Transverse colon (tissue), 4 donors: ENCODE data around the gene N4BP2L2. TPM values are rescaled to one million over a fixed set of nuclear protein-coding genes. Genes with fewer than 3 reads are reported as not detected.

Experiments
- DNase-seq: peaks from one replicate; pipeline ENCODE4 v3.0.0-alpha.2; 2019
- H3K27ac ChIP-seq, 4 donors: fragments of 200-600 bp; sonication (generic); 2 replicates each; pipeline ENCODE4 v1.5.1; 2016 to 2018; ENCODE audit warnings: inconsistent platforms in 4 of 4
- H3K27me3 ChIP-seq: fragments of 200-600 bp; sonication (generic); 2 replicates; pipeline ENCODE4 v1.5.1; 2017; ENCODE audit warnings: inconsistent platforms
- H3K36me3 ChIP-seq, 4 donors: fragments of 200-600 bp; sonication (generic); 2 replicates each; pipeline ENCODE4 v1.5.1; 2017 to 2019; ENCODE audit warnings: inconsistent platforms in 4 of 4
- H3K4me1 ChIP-seq, 4 donors: fragments of 200-600 bp; sonication (generic); 2 replicates each; pipeline ENCODE4 v1.5.1; 2017 to 2020; ENCODE audit warnings: inconsistent platforms in 4 of 4
- H3K4me3 ChIP-seq, 4 donors: fragments of 200-600 bp; sonication (generic); 1 replicate in 1 of 4; 2 replicates in 3 of 4; pipeline versions ENCODE4 v1.5.1 to v1.6.1; 2017 to 2019; ENCODE audit warnings: inconsistent platforms in 4 of 4
- H3K9me3 ChIP-seq, 2 donors: fragments of 200-600 bp; sonication (generic); 2 replicates each; pipeline ENCODE4 v1.5.1; 2017 to 2019; ENCODE audit warnings: inconsistent platforms in 2 of 2
- CTCF ChIP-seq, 5 experiments: fragments of 200-600 bp in 3 of 5; fragments of 450-650 bp in 2 of 5; sonication (generic) in 3 of 5; IDR thresholded peaks; 1 replicate in 2 of 5; 2 replicates in 3 of 5; pipeline ENCODE4 v1.5.1; 2016 to 2017; ENCODE audit warnings: antibody characterized with exemption in 5 of 5, inconsistent platforms in 3 of 5, mild to moderate bottlenecking in 2 of 5, moderate library complexity in 1 of 5
- EP300 ChIP-seq: sonication (generic); formaldehyde crosslinking; IDR thresholded peaks from one replicate; pipeline ENCODE4 v1.6.1; 2017; ENCODE audit warnings: antibody characterized with exemption, low read depth
- POLR2A ChIP-seq: fragments of 450-650 bp; IDR thresholded peaks from one replicate; pipeline ENCODE4 v1.6.1; 2016; ENCODE audit warnings: antibody characterized with exemption, mild to moderate bottlenecking, moderate library complexity
- POLR2AphosphoS5 ChIP-seq, 3 donors: sonication (generic); formaldehyde crosslinking; IDR thresholded peaks; one replicate each; pipeline ENCODE4 v1.6.1; 2016; ENCODE audit warnings: antibody characterized with exemption in 3 of 3
- WGBS, 2 donors: methylation state at CpG; one replicate each; pipeline ENCODE4 v1.1.5; 2018; ENCODE audit warnings: low coverage in 1 of 2; 5-methylcytosine and 5-hydroxymethylcytosine counted together
- in situ Hi-C, 4 donors: fragments of 200-750 bp; cut with MboI; loops; one replicate each; pipeline versions ENCODE4 v1.15.0 to v1.15.1; 2017; ENCODE audit warnings: low sequenced_read_pairs in 3 of 4, low pct_ligation_motif_present in 1 of 4, low pct_unique_long_range_greater_than_20kb in 1 of 4
- intact Hi-C: fragments of 100-400 bp; cut with DNase I; formaldehyde crosslinking; loops from one replicate; pipeline ENCODE4 v1.15.1; 2023; ENCODE audit warnings: low total_unique reads
- total RNA-seq, 4 donors: library from RNA; depleted of rRNA; stranded (reverse); fragments of >200 nt; gene quantifications; one replicate each; pipeline ENCODE4 v1.1.0, GENCODE V29; 2016

N4BP2L2 gene
- total RNA-seq, 4 donors from 2014 or later, result 64.0 to 231 (median 123) TPM

DNA sequence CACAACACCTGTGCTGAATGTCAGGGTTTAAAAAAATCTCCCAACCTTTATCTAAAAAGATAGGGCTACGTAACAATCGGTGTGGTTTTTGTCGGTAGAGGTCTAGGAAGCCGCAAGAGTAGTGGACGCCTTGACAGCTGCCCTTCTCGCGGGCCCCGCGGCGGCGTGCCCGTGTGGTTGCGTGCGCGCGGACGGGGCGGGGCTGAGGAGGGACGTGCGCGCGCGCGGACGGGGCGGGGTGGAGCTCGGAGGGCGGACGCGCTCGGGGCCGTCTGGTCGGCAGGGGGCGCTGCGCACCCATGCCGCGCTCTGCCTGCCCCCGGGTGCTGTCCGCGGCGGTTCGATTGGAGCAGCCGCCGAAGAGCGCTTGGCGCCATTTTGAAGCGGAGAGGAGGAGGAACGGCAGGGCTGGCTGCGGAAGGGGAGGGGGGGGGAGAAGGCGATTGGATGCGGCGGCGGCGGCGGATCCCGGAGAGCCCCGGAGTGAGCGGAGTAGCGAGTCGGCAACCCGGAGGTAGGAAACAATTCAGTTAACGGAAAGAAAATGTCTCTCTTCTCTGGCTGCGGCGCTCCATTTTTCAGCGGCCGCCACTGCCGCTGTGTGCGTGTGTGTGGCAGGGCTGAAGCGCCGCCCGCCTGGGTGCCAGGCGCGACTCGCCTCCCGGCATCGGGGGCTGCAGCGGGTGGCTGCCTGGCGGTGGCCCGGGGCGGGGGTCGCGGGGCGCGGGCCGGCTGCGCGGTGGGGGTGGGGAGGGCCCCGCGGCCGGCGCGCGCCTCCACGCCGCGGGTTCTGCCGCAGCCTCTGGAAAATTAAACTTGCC is 47.7 kb upstream of the N4BP2L2 start, which contains the start of gene PDS5B:
TSS of gene PDS5B (plus strand) at position 373 of the 821 bp plus-strand sequence. CDS start 62,321 bp downstream, outside the sequence.
- in situ Hi-C loops, result loop anchor here (10.0 to 25.0 kb wide), 5 partner anchors 49 to 1126 kb away; partner anchors contain the start of gene KL (in 1 of the 4)
- 0 to 2% methylated on average over 13 to 78 of the region's 97 CpGs for whole genome bisulfite sequencing, 2 donors
- Histone ChIP-seq H3K27me3 (no peaks in the 10 kb centered on the region), H3K4me3 (peak within 1 kb of the TSS; percentile 74 to 88 (median 80)), H3K36me3 (no peaks in the 10 kb centered on the region), H3K27ac (peak within 1 kb of the TSS; percentile 96 to 98 (median 97)), H3K9me3 (no peaks in the 10 kb centered on the region), H3K4me1 (peaks cover 0 to 36% (median 23%) of the 10 kb centered on the region in 4 donors)
- TF ChIP-seq EP300, result no peak
- peak; percentile 41 to 75 (median 58) for TF ChIP-seq POLR2AphosphoS5 (IDR thresholded peaks at IDR 0.05)
- peak; percentile 68 to 90 (median 85) for TF ChIP-seq CTCF (IDR thresholded peaks at IDR 0.05)
- TF ChIP-seq POLR2A, result peak; percentile 66
- intact Hi-C loops, result loop anchor here (2.0 to 10.0 kb wide), 3 partner anchors 55 to 1136 kb away; no protein-coding TSS in a partner anchor
- peak; percentile 95 for DNase-seq

DNA sequence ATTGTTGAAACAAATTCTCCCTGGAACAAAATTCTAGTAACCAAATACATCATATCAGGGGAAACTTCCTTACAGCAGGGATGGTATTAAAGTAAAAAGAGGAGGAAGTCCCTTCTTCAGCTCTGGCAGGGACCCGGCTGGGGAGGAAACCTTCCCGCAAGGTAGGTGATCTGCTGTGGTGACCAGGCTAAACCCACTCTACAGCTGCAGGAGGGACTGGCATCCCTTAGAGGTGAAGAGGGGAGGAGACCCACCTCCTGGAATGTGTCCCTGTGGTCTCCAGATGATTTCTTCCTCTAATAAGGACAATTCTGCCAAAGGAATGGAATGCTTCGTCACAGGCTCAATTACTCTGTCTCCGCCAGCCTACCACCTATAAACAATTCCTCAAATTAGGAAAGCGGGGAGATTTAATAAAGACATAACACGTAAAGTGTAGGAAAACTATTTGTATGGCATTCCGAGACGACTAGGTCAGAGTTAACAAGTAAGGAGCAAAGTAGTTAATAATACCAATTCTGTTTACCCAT is 47.0 kb upstream of the N4BP2L2 start:
- peaks cover 0 to 35% (median 23%) of the 10 kb centered on the region in 4 donors for H3K4me1 ChIP-seq
- TF ChIP-seq CTCF (IDR thresholded peaks at IDR 0.05), result no peak
- no peak for TF ChIP-seq POLR2A
- no peak for TF ChIP-seq POLR2AphosphoS5 (IDR thresholded peaks at IDR 0.05)
- no peak for TF ChIP-seq EP300
- in situ Hi-C loops (loop anchor here (10.0 to 25.0 kb wide), 5 partner anchors 49 to 1127 kb away; partner anchors contain the start of gene KL (in 1 of the 4)), intact Hi-C loops (loop anchor here (2.0 to 10.0 kb wide), 3 partner anchors 55 to 1137 kb away; no protein-coding TSS in a partner anchor)
- H3K36me3 ChIP-seq, result no peaks in the 10 kb centered on the region
- 0 to 17% methylated on average over 7 to 8 of the region's 8 CpGs for WGBS, 2 donors
- no peaks in the 10 kb centered on the region for H3K27me3 ChIP-seq
- peak overlapping the region; percentile 25 to 84 (median 56) for H3K4me3 ChIP-seq
- no peak for DNase-seq
- no peaks in the 10 kb centered on the region for H3K9me3 ChIP-seq
- peak overlapping the region; percentile 96 to 98 (median 97) for H3K27ac ChIP-seq

DNA sequence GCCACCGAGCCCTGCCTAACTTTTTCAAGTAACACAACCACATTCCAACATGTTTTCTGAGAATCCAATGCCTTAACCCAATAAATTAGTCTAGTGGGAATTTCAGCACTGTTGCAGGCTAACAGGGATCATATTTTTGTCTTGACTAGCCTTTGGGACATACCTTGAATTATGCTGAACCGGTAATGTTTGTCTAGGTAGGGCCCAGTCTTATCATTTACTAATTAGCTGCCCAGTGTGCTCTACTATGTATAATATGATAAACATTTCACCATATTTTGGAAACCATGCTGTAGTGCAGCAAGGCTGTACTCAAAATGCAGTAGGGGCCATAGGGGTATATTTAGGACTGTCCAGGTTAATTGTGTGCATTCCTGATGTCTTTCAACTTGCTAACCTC is 44.4 kb upstream of the N4BP2L2 start:
- 96% methylated on average over 2 of the region's 2 CpGs; no CpG with 5 or more reads in 1 of the 2 donors for WGBS, 2 donors
- H3K4me1 ChIP-seq, result peaks cover 0 to 8% (median 6%) of the 10 kb centered on the region in 4 donors
- in situ Hi-C loops, result loop anchor here (10.0 to 25.0 kb wide), 5 partner anchors 52 to 1129 kb away; partner anchors contain the start of gene KL (in 1 of the 4)
- no peak for DNase-seq
- no peaks in the 10 kb centered on the region for H3K27me3 ChIP-seq
- H3K4me3 ChIP-seq, result no peak overlapping the region
- H3K27ac ChIP-seq, result no peak overlapping the region
- no peak for TF ChIP-seq POLR2AphosphoS5 (IDR thresholded peaks at IDR 0.05)
- TF ChIP-seq EP300, result no peak
- TF ChIP-seq POLR2A, result no peak
- no peak for TF ChIP-seq CTCF (IDR thresholded peaks at IDR 0.05)
- intact Hi-C loops, result loop anchor here (5.0 to 10.0 kb wide), 2 partner anchors 206 to 962 kb away; no protein-coding TSS in a partner anchor
- H3K36me3 ChIP-seq, result no peaks in the 10 kb centered on the region
- peaks cover 0 to 2% of the 10 kb centered on the region in 2 donors for H3K9me3 ChIP-seq

- Histone ChIP-seq H3K27ac (no peak overlapping the region), H3K27me3 (no peaks in the 10 kb centered on the region), H3K36me3 (no peaks in the 10 kb centered on the region), H3K4me1 (peaks cover 0 to 7% (median 6%) of the 10 kb centered on the region in 4 donors), H3K9me3 (peaks cover 0 to 9% of the 10 kb centered on the region in 2 donors), H3K4me3 (no peak overlapping the region)
- TF ChIP-seq CTCF (IDR thresholded peaks at IDR 0.05) (no peak), EP300 (no peak), POLR2AphosphoS5 (IDR thresholded peaks at IDR 0.05) (no peak), POLR2A (no peak)
- intact Hi-C loops (loop anchor here (5.0 to 10.0 kb wide), 2 partner anchors 205 to 963 kb away; no protein-coding TSS in a partner anchor), in situ Hi-C loops (loop anchor here (10.0 to 25.0 kb wide), 5 partner anchors 53 to 1130 kb away; partner anchors contain the start of gene KL (in 1 of the 4))
- WGBS, 2 donors, result 70 to 72% methylated on average over 2 of the region's 2 CpGs
- DNase-seq, result no peak
These were observed 43.7 kb upstream of the N4BP2L2 start for GRCh38 chr13:32582281-32582680.
